WTC11 (cell line): ENCODE measurements around the gene SHROOM3. TPM values are rescaled to one million over a fixed set of nuclear protein-coding genes. Genes with fewer than 3 reads are reported as not detected.

ENCODE experiments used
- ATAC-seq: fragments of 200-7000 bp; cut with Tn5 transposase; 2 replicates; pipeline ENCODE4 v1.10.0; 2021; ENCODE audit warnings: mild to moderate bottlenecking, moderate library complexity
- CTCF ChIA-PET: fragments of 300-600 bp; sonication (Branson Sonifier 250); formaldehyde crosslinking; loops from one replicate; lab custom pipeline; 2021; ENCODE audit warnings: antibody characterized with exemption; lab: Charles Lee
- POLR2A ChIA-PET: fragments of 350-600 bp; sonication (Branson Sonifier 250); formaldehyde crosslinking; loops from one replicate; lab custom pipeline; 2021; ENCODE audit warnings: antibody characterized with exemption; lab: Charles Lee
- DNase-seq: peaks from one replicate; pipeline ENCODE4 v3.0.0; 2021; ENCODE audit warnings: low spot score
- H3K27ac Mint-ChIP-seq: 2 replicates; pipeline ENCODE4 v1.8.0; 2021; ENCODE audit warnings: mixed read lengths
- H3K27me3 Mint-ChIP-seq: 2 replicates; pipeline ENCODE4 v1.8.0; 2021; ENCODE audit warnings: low read depth, mild to moderate bottlenecking, moderate library complexity, mixed read lengths
- H3K36me3 Mint-ChIP-seq: 2 replicates; pipeline ENCODE4 v1.8.0; 2021; ENCODE audit warnings: mixed read lengths
- H3K4me1 Mint-ChIP-seq: 2 replicates; pipeline ENCODE4 v1.8.0; 2022; ENCODE audit warnings: mixed read lengths
- H3K4me3 Mint-ChIP-seq: 2 replicates; pipeline ENCODE4 v1.8.0; 2021; ENCODE audit warnings: mild to moderate bottlenecking, moderate library complexity, mixed read lengths
- H3K9me3 Mint-ChIP-seq: 2 replicates; pipeline ENCODE4 v1.8.0; 2021; ENCODE audit warnings: mixed read lengths
- ATF6 ChIP-seq: sonication (generic); formaldehyde crosslinking; IDR thresholded peaks from 2 replicates; pipeline ENCODE4 v1.8.1; 2023; ENCODE audit warnings: mild to moderate bottlenecking, missing genetic modification reagents
- CDX4 ChIP-seq: fragments of 250-450 bp; sonication (Bioruptor Pico); IDR thresholded peaks from 2 replicates; pipeline ENCODE4 v1.9.0; 2021; ENCODE audit warnings: moderate library complexity, mild to moderate bottlenecking, inconsistent platforms, borderline replicate concordance
- CREM ChIP-seq: sonication (generic); formaldehyde crosslinking; IDR thresholded peaks from 2 replicates; pipeline ENCODE4 v1.8.1; 2022; ENCODE audit warnings: mild to moderate bottlenecking, missing genetic modification reagents, moderate library complexity
- ELF4 ChIP-seq: sonication (generic); formaldehyde crosslinking; IDR thresholded peaks from 2 replicates; pipeline ENCODE4 v1.8.1; 2022; ENCODE audit warnings: low read depth, mild to moderate bottlenecking, moderate library complexity, missing genetic modification reagents
- ESRRA ChIP-seq: sonication (generic); formaldehyde crosslinking; IDR thresholded peaks from 2 replicates; pipeline ENCODE4 v1.8.1; 2022; ENCODE audit warnings: mild to moderate bottlenecking, missing genetic modification reagents, borderline replicate concordance
- FOXK1 ChIP-seq: sonication (generic); formaldehyde crosslinking; IDR thresholded peaks from 2 replicates; pipeline ENCODE4 v1.8.0; 2022; ENCODE audit warnings: mild to moderate bottlenecking, moderate library complexity, missing genetic modification reagents
- FOXP4 ChIP-seq: sonication (generic); formaldehyde crosslinking; IDR thresholded peaks from 2 replicates; pipeline ENCODE4 v1.8.0; 2022; ENCODE audit warnings: mild to moderate bottlenecking, missing genetic modification reagents
- IRF1 ChIP-seq: sonication (generic); formaldehyde crosslinking; IDR thresholded peaks from 2 replicates; pipeline ENCODE4 v1.8.0; 2023; ENCODE audit warnings: missing genetic modification reagents
- MXD4 ChIP-seq: fragments of 250-450 bp; sonication (Bioruptor Pico); IDR thresholded peaks from 2 replicates; pipeline ENCODE4 v1.8.0; 2021; ENCODE audit warnings: mild to moderate bottlenecking, moderate library complexity, borderline replicate concordance
- NFYB ChIP-seq: sonication (generic); formaldehyde crosslinking; conservative IDR thresholded peaks from 2 replicates; pipeline ENCODE4 v1.8.0; 2022; ENCODE audit warnings: low read depth, missing genetic modification reagents
- OVOL2 ChIP-seq: fragments of 250-450 bp; sonication (Bioruptor Pico); IDR thresholded peaks from 2 replicates; pipeline ENCODE4 v1.9.0; 2021; ENCODE audit warnings: mild to moderate bottlenecking, borderline replicate concordance
- SMAD4 ChIP-seq: sonication (generic); formaldehyde crosslinking; IDR thresholded peaks from 2 replicates; pipeline ENCODE4 v1.8.0; 2022; ENCODE audit warnings: mild to moderate bottlenecking, missing genetic modification reagents
- SOX15 ChIP-seq: fragments of 250-450 bp; sonication (Bioruptor Pico); IDR thresholded peaks from 2 replicates; pipeline ENCODE4 v1.9.0; 2021; ENCODE audit warnings: mild to moderate bottlenecking
- TCF7 ChIP-seq: sonication (generic); formaldehyde crosslinking; IDR thresholded peaks from 2 replicates; pipeline ENCODE4 v1.8.0; 2022; ENCODE audit warnings: mild to moderate bottlenecking, low read depth, missing genetic modification reagents, moderate library complexity
- TEAD1 ChIP-seq: sonication (generic); formaldehyde crosslinking; IDR thresholded peaks from 2 replicates; pipeline ENCODE4 v1.8.0; 2022; ENCODE audit warnings: mild to moderate bottlenecking, missing genetic modification reagents
- USF1 ChIP-seq: sonication (generic); formaldehyde crosslinking; IDR thresholded peaks from 2 replicates; pipeline ENCODE4 v1.8.0; 2022; ENCODE audit warnings: mild to moderate bottlenecking, missing genetic modification reagents
- ZBTB21 ChIP-seq: sonication (generic); formaldehyde crosslinking; IDR thresholded peaks from 2 replicates; pipeline ENCODE4 v1.8.1; 2023; ENCODE audit warnings: mild to moderate bottlenecking, missing genetic modification reagents, borderline replicate concordance
- ZMAT4 ChIP-seq: fragments of 250-450 bp; sonication (Bioruptor Pico); IDR thresholded peaks from 2 replicates; pipeline ENCODE4 v1.9.0; 2021; ENCODE audit warnings: mild to moderate bottlenecking
- ZNF121 ChIP-seq: sonication (generic); formaldehyde crosslinking; IDR thresholded peaks from 2 replicates; pipeline ENCODE4 v1.8.0; 2023; ENCODE audit warnings: missing genetic modification reagents
- ZNF219 ChIP-seq: sonication (generic); formaldehyde crosslinking; IDR thresholded peaks from 2 replicates; pipeline ENCODE4 v1.8.0; 2023; ENCODE audit warnings: missing genetic modification reagents, mild to moderate bottlenecking, borderline replicate concordance
- total RNA-seq: library from RNA; stranded (reverse); gene quantifications from 3 replicates; pipeline ENCODE4 v1.2.3, GENCODE V29; 2021

Gene SHROOM3
- total RNA-seq, 1 experiment from 2014 or later, result 71.9 TPM

GRCh38 chr4:76787898-76788297 lies 352.9 kb downstream of the SHROOM3 start:
- DNase-seq (no peak), ATAC-seq (no peak)
- POLR2A ChIA-PET, result no interaction called here
- CTCF ChIA-PET, result interaction anchor here (1.0 kb wide), 1 partner anchor 14 kb away, joined by 3 read pairs; no protein-coding TSS in a partner anchor
- TF ChIP-seq FOXP4 (CRISPR knock-in tag), result no peak
- TF ChIP-seq TEAD1 (CRISPR knock-in tag), result no peak
- no peak for TF ChIP-seq CREM (CRISPR knock-in tag)
- TF ChIP-seq CDX4 (CRISPR knock-in tag), result no peak
- Mint-ChIP-seq H3K4me3 (no peak overlapping the region), H3K27ac (no peak overlapping the region), H3K27me3 (no peaks in the 10 kb centered on the region), H3K36me3 (peaks cover 14% of the 10 kb centered on the region), H3K4me1 (peaks cover 12% of the 10 kb centered on the region), H3K9me3 (peaks cover 16% of the 10 kb centered on the region)

GRCh38 chr4:76790377-76790776 lies 355.3 kb downstream of the SHROOM3 start:
- no peak overlapping the region for H3K27ac Mint-ChIP-seq
- no peaks in the 10 kb centered on the region for H3K4me1 Mint-ChIP-seq
- POLR2A ChIA-PET, result interaction anchor here (1.2 kb wide), 1 partner anchor 9 kb away, joined by 3 read pairs; no protein-coding TSS in a partner anchor
- TF ChIP-seq IRF1 (CRISPR knock-in tag) (no peak), FOXK1 (CRISPR knock-in tag) (no peak), NFYB (no peak), OVOL2 (CRISPR knock-in tag) (no peak), ATF6 (CRISPR knock-in tag) (no peak), ZBTB21 (CRISPR knock-in tag) (no peak), ZNF219 (no peak), ESRRA (CRISPR knock-in tag) (no peak), ZNF121 (CRISPR knock-in tag) (no peak), TCF7 (CRISPR knock-in tag) (no peak), ZMAT4 (CRISPR knock-in tag) (no peak), MXD4 (CRISPR knock-in tag) (no peak), SOX15 (CRISPR knock-in tag) (no peak), USF1 (CRISPR knock-in tag) (no peak), ELF4 (CRISPR knock-in tag) (no peak), SMAD4 (no peak)
- TF ChIP-seq, all 79 proteins: peak for 0
- ATAC-seq, result no peak
- DNase-seq, result no peak
- no peaks in the 10 kb centered on the region for H3K27me3 Mint-ChIP-seq
- H3K4me3 Mint-ChIP-seq, result no peak overlapping the region
- CTCF ChIA-PET, result interaction anchor here (0.7 kb wide), 3 partner anchors 62 to 355 kb away, joined by 3 to 4 read pairs (median 3); partner anchors contain the start of gene SHROOM3
- peaks cover 16% of the 10 kb centered on the region for H3K9me3 Mint-ChIP-seq
- peaks cover 14% of the 10 kb centered on the region for H3K36me3 Mint-ChIP-seq
